Measurements from ENCODE around the gene NLK. TPM values are rescaled to one million over a fixed set of nuclear protein-coding genes. Genes with fewer than 3 reads are reported as not detected.

NLK gene
- total RNA-seq, 2 experiments from 2014 or later, result 7.1 to 8.8 TPM

GRCh38 chr17:28130472-28130871 is 88.0 kb downstream of the NLK start:
- Mint-ChIP-seq H3K4me1 (peaks cover 10% of the 10 kb centered on the region), H3K27me3 (no peaks in the 10 kb centered on the region), H3K27ac (no peak overlapping the region), H3K36me3 (ENCODE audit: low read depth) (peaks cover 11% of the 10 kb centered on the region), H3K9me3 (ENCODE audit: low read depth) (no peaks in the 10 kb centered on the region), H3K4me3 (no peak overlapping the region)
- DNase-seq, result no peak
- POLR2A ChIA-PET, result no interaction called here
- intact Hi-C loops (cut with DNase I, micrococcal nuclease), result loop anchor here (5.0 kb wide), 1 partner anchor 83 kb away; no protein-coding TSS in a partner anchor
- CTCF ChIA-PET, result interaction anchor here (1.5 kb wide), 1 partner anchor 9 kb away, joined by 3 read pairs; no protein-coding TSS in a partner anchor
- no peak for ATAC-seq

GRCh38 chr17:28131599-28131998 is 89.1 kb downstream of the NLK start:
- POLR2A ChIA-PET, result no interaction called here
- ATAC-seq (no peak), DNase-seq (no peak)
- Mint-ChIP-seq H3K4me1 (peaks cover 10% of the 10 kb centered on the region), H3K27ac (no peak overlapping the region), H3K36me3 (ENCODE audit: low read depth) (peaks cover 11% of the 10 kb centered on the region), H3K27me3 (no peaks in the 10 kb centered on the region), H3K9me3 (ENCODE audit: low read depth) (no peaks in the 10 kb centered on the region), H3K4me3 (no peak overlapping the region)
- intact Hi-C loops (cut with DNase I, micrococcal nuclease), result loop anchor here (5.0 kb wide), 1 partner anchor 84 kb away; no protein-coding TSS in a partner anchor
- CTCF ChIA-PET, result interaction anchor here (0.7 to 1.1 kb wide), 2 partner anchors 10 to 76 kb away, joined by 3 read pairs; no protein-coding TSS in a partner anchor

- DNase-seq, result no peak
- Mint-ChIP-seq H3K4me3 (no peak overlapping the region), H3K36me3 (ENCODE audit: low read depth) (peaks cover 11% of the 10 kb centered on the region), H3K4me1 (peaks cover 10% of the 10 kb centered on the region), H3K27me3 (no peaks in the 10 kb centered on the region), H3K27ac (no peak overlapping the region), H3K9me3 (ENCODE audit: low read depth) (no peaks in the 10 kb centered on the region)
- ATAC-seq, result peak; percentile 58
- ChIA-PET POLR2A (no interaction called here), CTCF (interaction anchor here (0.6 to 1.2 kb wide), 6 partner anchors 8 to 128 kb away, joined by 3 to 4 read pairs (median 3); no protein-coding TSS in a partner anchor)
- intact Hi-C loops (cut with DNase I, micrococcal nuclease), result loop anchor here (5.0 kb wide), 1 partner anchor 86 kb away; no protein-coding TSS in a partner anchor
These were observed 91.1 kb downstream of the NLK start for GRCh38 chr17:28133562-28133970.

- H3K9me3 Mint-ChIP-seq (ENCODE audit: low read depth), result no peaks in the 10 kb centered on the region
- ChIA-PET CTCF (interaction anchor here (0.8 to 1.6 kb wide), 3 partner anchors 7 to 83 kb away, joined by 3 to 7 read pairs (median 4); no protein-coding TSS in a partner anchor), POLR2A (no interaction called here)
- H3K36me3 Mint-ChIP-seq (ENCODE audit: low read depth), result peaks cover 9% of the 10 kb centered on the region
- no peak overlapping the region for H3K27ac Mint-ChIP-seq
- ATAC-seq, result no peak
- H3K4me3 Mint-ChIP-seq, result no peak overlapping the region
- no peaks in the 10 kb centered on the region for H3K27me3 Mint-ChIP-seq
- peaks cover 10% of the 10 kb centered on the region for H3K4me1 Mint-ChIP-seq
- DNase-seq, result no peak
- intact Hi-C loops (cut with DNase I, micrococcal nuclease), result loop anchor here in 1 of 2 experiments (5.0 kb wide), 1 partner anchor 330 kb away; no protein-coding TSS in a partner anchor
These were observed 94.4 kb downstream of the NLK start for GRCh38 chr17:28136923-28137322.

GRCh38 chr17:28139822-28140221 is 97.3 kb downstream of the NLK start:
- peaks cover 5% of the 10 kb centered on the region for H3K36me3 Mint-ChIP-seq (ENCODE audit: low read depth)
- H3K4me1 Mint-ChIP-seq, result no peaks in the 10 kb centered on the region
- no peak overlapping the region for H3K27ac Mint-ChIP-seq
- intact Hi-C loops (cut with DNase I, micrococcal nuclease), result loop anchor here in 1 of 2 experiments (5.0 kb wide), 1 partner anchor 333 kb away; no protein-coding TSS in a partner anchor
- POLR2A ChIA-PET, result no interaction called here
- H3K27me3 Mint-ChIP-seq, result no peaks in the 10 kb centered on the region
- DNase-seq (no peak), ATAC-seq (no peak)
- no peak overlapping the region for H3K4me3 Mint-ChIP-seq
- CTCF ChIA-PET, result no interaction called here
- no peaks in the 10 kb centered on the region for H3K9me3 Mint-ChIP-seq (ENCODE audit: low read depth)

- Mint-ChIP-seq H3K27ac (no peak overlapping the region), H3K9me3 (ENCODE audit: low read depth) (no peaks in the 10 kb centered on the region), H3K36me3 (ENCODE audit: low read depth) (peaks cover 5% of the 10 kb centered on the region), H3K4me1 (no peaks in the 10 kb centered on the region), H3K4me3 (no peak overlapping the region), H3K27me3 (no peaks in the 10 kb centered on the region)
- intact Hi-C loops (cut with DNase I, micrococcal nuclease), result no loop called here
- ChIA-PET POLR2A (no interaction called here), CTCF (interaction anchor here (0.8 to 1.1 kb wide), 3 partner anchors 8 to 22 kb away, joined by 3 to 4 read pairs (median 3); no protein-coding TSS in a partner anchor)
- DNase-seq (no peak), ATAC-seq (no peak)
These were observed 98.8 kb downstream of the NLK start for GRCh38 chr17:28141313-28141712.

- H3K36me3 Mint-ChIP-seq (ENCODE audit: low read depth), result peaks cover 5% of the 10 kb centered on the region
- ChIA-PET POLR2A (no interaction called here), CTCF (interaction anchor here (0.8 to 1.1 kb wide), 3 partner anchors 9 to 21 kb away, joined by 3 to 4 read pairs (median 3); no protein-coding TSS in a partner anchor)
- intact Hi-C loops (cut with DNase I, micrococcal nuclease), result no loop called here
- H3K27me3 Mint-ChIP-seq, result no peaks in the 10 kb centered on the region
- H3K4me3 Mint-ChIP-seq, result no peak overlapping the region
- ATAC-seq (no peak), DNase-seq (no peak)
- no peaks in the 10 kb centered on the region for H3K9me3 Mint-ChIP-seq (ENCODE audit: low read depth)
- H3K4me1 Mint-ChIP-seq, result no peaks in the 10 kb centered on the region
- H3K27ac Mint-ChIP-seq, result no peak overlapping the region
These were observed 99.3 kb downstream of the NLK start for GRCh38 chr17:28141773-28142172.

- ChIA-PET POLR2A (no interaction called here), CTCF (interaction anchor here (1.1 kb wide), 1 partner anchor 9 kb away, joined by 4 read pairs; no protein-coding TSS in a partner anchor)
- no peaks in the 10 kb centered on the region for H3K27me3 Mint-ChIP-seq
- no peak overlapping the region for H3K27ac Mint-ChIP-seq
- no peak for ATAC-seq
- H3K36me3 Mint-ChIP-seq (ENCODE audit: low read depth), result peaks cover 5% of the 10 kb centered on the region
- no peaks in the 10 kb centered on the region for H3K9me3 Mint-ChIP-seq (ENCODE audit: low read depth)
- DNase-seq, result no peak
- no peak overlapping the region for H3K4me3 Mint-ChIP-seq
- intact Hi-C loops (cut with DNase I, micrococcal nuclease), result no loop called here
- no peaks in the 10 kb centered on the region for H3K4me1 Mint-ChIP-seq
These were observed 99.8 kb downstream of the NLK start for GRCh38 chr17:28142305-28142704.

- no peak for DNase-seq
- ChIA-PET POLR2A (interaction anchor here (0.7 kb wide), 1 partner anchor 19 kb away, joined by 3 read pairs; no protein-coding TSS in a partner anchor), CTCF (interaction anchor here (1.0 to 1.3 kb wide), 3 partner anchors 8 to 12 kb away, joined by 3 read pairs; no protein-coding TSS in a partner anchor)
- Mint-ChIP-seq H3K36me3 (ENCODE audit: low read depth) (peaks cover 5% of the 10 kb centered on the region), H3K4me1 (no peaks in the 10 kb centered on the region), H3K9me3 (ENCODE audit: low read depth) (no peaks in the 10 kb centered on the region), H3K27me3 (no peaks in the 10 kb centered on the region), H3K4me3 (no peak overlapping the region), H3K27ac (no peak overlapping the region)
- no peak for ATAC-seq
- intact Hi-C loops (cut with DNase I, micrococcal nuclease), result no loop called here
These were observed 101.5 kb downstream of the NLK start for GRCh38 chr17:28144019-28144418.

GRCh38 chr17:28145348-28145747 is 102.9 kb downstream of the NLK start:
- ATAC-seq (no peak), DNase-seq (no peak)
- CTCF ChIA-PET, result interaction anchor here (1.3 kb wide), 1 partner anchor 11 kb away, joined by 3 read pairs; no protein-coding TSS in a partner anchor
- peaks cover 5% of the 10 kb centered on the region for H3K36me3 Mint-ChIP-seq (ENCODE audit: low read depth)
- H3K4me3 Mint-ChIP-seq, result no peak overlapping the region
- no peaks in the 10 kb centered on the region for H3K27me3 Mint-ChIP-seq
- intact Hi-C loops (cut with DNase I, micrococcal nuclease), result no loop called here
- H3K27ac Mint-ChIP-seq, result no peak overlapping the region
- no peaks in the 10 kb centered on the region for H3K4me1 Mint-ChIP-seq
- POLR2A ChIA-PET, result interaction anchor here (0.6 kb wide), 1 partner anchor 11 kb away, joined by 3 read pairs; no protein-coding TSS in a partner anchor
- H3K9me3 Mint-ChIP-seq (ENCODE audit: low read depth), result no peaks in the 10 kb centered on the region

- Mint-ChIP-seq H3K4me3 (no peak overlapping the region), H3K4me1 (no peaks in the 10 kb centered on the region), H3K36me3 (ENCODE audit: low read depth) (peaks cover 5% of the 10 kb centered on the region), H3K9me3 (ENCODE audit: low read depth) (no peaks in the 10 kb centered on the region), H3K27me3 (no peaks in the 10 kb centered on the region), H3K27ac (no peak overlapping the region)
- CTCF ChIA-PET, result no interaction called here
- ATAC-seq, result no peak
- intact Hi-C loops (cut with DNase I, micrococcal nuclease), result no loop called here
- DNase-seq, result no peak
- POLR2A ChIA-PET, result no interaction called here
These were observed 104.5 kb downstream of the NLK start for GRCh38 chr17:28147017-28147416.

GRCh38 chr17:28151001-28151400 is 108.5 kb downstream of the NLK start:
- ATAC-seq (no peak), DNase-seq (no peak)
- no peaks in the 10 kb centered on the region for H3K9me3 Mint-ChIP-seq (ENCODE audit: low read depth)
- H3K4me1 Mint-ChIP-seq, result no peaks in the 10 kb centered on the region
- peaks cover 6% of the 10 kb centered on the region for H3K36me3 Mint-ChIP-seq (ENCODE audit: low read depth)
- H3K27me3 Mint-ChIP-seq, result no peaks in the 10 kb centered on the region
- H3K4me3 Mint-ChIP-seq, result no peak overlapping the region
- CTCF ChIA-PET, result interaction anchor here (0.6 to 1.0 kb wide), 2 partner anchors 22 to 191 kb away, joined by 3 to 4 read pairs; no protein-coding TSS in a partner anchor
- POLR2A ChIA-PET, result no interaction called here
- intact Hi-C loops (cut with DNase I, micrococcal nuclease), result no loop called here
- H3K27ac Mint-ChIP-seq, result no peak overlapping the region

Data from activated CD4-positive, alpha-beta T cell treated with anti-CD3 and anti-CD28 coated beads for 36 hours (primary cell).